GM21786 (cell line): ENCODE measurements around the gene CEACAM1.
"Not testable (repeated sequence)": the region's sequence is repeated elsewhere in the genome, so short reads cannot be mapped to it uniquely, and the experiment has no call there.

Source experiments
- ATAC-seq: cut with Tn5 transposase; IDR thresholded peaks from one replicate; pipeline ENCODE4 v1.9.1; 2021; ENCODE audit not compliant: unreplicated experiment

Gene CEACAM1

DNA sequence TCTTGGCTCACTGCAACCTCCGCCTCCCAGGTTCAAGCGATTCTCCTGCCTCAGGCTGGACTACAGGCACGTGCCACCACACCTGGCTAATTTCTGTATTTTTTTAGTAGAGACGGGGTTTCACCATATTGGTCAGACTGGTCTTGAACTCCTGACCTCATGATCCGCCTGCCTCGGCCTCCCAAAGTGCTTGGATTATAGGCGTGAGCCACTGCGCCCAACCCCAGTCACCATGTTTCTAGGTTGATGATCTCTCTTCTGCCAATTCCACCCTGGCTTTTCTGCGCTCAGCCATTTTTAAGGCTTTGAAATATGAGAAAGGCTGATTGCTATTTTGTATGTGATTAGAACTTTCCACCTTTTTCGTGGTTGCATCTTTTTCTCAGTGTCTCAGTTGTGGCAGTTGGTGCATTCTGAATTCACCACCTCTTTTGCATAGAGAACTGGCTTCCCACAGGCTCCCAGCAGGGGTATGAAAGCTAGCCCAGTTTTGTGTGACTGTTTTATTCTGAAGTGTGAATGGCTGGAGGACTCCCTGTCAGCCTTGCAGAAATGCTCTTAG is 15.5 kb downstream of the CEACAM1 start:
- ATAC-seq = peak; percentile 54

DNA sequence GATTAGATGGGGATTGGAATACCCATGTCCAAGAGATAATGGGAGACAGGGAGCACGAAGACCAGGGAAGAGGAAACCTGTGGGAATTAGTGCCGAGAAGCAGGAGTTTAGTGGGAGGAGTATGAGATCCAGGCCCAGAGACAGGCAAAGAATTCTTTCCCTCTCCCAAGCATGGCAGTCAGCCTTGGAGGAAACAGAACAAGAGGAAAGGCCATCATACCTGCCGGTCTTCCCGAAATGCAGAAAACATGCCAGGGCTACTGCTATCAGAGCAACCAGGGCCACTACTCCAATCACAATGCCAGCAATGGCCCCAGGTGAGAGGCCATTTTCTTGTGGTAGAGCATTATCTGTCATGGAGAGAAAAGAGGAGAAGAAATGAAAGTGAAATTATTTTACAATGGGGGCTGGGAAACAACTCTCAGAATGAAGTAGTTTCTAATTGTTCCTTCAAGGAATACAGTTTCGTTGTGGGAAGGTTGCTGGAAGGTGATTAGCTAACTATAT is 16.1 kb downstream of the CEACAM1 start:
- ATAC-seq = no peak

DNA sequence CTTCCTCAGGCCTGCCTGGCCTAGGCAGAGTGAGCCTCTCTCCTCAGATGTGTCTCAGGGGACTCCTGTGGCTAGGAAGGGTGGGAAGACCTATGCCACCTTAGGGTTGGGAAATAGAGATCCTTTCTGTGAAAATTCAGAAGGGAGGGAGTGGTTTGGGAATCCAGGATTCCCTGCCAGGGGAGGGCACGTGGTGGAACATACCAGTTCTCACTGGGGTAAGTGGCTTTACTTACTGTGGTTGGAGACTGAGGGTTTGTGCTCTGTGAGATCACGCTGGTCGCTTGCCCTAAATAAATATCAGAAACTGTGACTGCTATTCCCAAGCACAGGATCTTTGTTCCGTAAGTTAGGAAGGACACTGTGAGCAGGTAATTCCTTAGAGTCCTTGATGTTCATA is 16.9 kb downstream of the CEACAM1 start:
- ATAC-seq = no peak

DNA sequence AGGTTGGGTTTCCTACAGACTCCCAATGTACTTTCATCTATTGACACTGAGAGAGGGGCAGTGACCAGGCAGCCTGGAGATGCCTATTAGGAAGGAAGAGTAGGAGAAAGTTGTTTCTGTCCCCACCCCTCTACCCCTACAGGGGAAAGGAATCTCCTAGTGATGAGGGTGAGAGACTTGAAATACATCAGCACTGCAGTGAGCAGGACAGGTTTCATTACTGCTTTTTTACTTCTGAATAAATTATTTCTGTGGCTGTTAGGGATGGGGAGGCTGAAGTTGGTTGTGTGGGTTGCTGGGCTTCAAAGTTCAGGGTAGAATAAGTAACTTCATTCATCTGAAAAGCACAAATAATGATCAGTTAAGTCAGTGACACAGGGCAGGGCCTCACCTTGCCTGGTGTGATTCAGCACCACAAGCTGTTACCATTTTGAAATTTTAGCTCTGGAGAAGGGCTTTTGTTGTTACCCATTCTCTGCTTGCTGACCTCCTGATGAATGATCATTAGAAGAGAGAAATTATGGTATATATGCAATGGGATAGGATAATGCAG is 19.3 kb downstream of the CEACAM1 start:
- no peak for ATAC-seq

DNA sequence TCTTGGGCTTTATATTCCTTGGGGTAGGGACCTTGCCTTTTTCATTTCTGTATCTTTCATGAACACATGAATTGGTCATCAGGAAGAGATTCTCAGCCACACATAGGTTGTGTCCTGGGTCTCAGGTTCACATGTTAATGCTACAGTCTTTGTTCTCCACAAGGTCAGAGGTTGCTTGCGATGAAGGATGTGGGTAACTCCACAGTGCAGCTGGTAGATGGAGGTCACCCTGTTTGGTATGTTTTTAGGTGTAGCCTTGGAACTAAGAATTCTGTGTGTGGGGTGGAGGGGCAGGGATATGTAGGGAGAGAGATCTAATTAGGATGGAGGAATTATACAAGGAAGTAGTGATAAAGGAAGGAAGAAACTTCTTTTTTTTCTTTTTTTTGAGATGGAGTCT is 23.2 kb downstream of the CEACAM1 start:
- no peak for ATAC-seq

DNA sequence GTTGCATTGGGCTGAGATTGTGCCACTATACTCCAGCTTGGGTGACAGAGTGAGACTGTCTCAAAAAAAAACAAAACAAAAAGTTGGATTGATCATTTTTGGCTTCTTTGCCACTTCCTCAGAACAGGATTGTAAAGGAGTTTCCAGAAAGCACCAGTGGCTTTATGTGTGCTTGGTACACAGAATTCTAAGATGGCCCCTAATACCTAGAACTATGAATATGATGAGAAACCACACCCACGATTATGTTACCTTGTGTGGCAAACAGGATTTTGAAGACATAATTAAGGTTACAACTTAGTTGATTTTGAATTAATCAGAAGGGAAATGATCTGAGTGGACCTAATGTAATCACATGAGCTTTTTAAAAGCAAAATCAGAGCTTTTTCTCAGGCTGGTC is 26.5 kb downstream of the CEACAM1 start:
- ATAC-seq = no peak

DNA sequence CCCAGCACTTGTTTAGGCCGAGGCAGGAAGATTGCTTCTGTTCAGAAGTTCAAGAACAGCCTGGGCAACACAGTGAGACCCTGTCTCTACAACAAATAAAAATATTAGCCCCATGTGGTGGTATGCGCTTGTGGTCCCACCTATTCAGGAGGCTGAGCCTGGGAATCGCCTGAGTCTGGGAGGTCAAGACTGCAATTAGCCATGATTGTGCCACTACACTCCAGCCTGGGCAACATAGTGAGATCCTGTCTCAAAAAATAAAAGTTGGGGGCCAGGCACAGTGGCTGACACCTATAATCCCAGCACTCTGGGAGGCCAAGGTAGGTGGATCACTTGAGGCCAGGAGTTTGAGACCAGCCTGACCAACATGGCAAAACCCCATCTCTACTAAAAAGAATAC is 27.0 kb downstream of the CEACAM1 start:
- ATAC-seq = not testable (repeated sequence)

DNA sequence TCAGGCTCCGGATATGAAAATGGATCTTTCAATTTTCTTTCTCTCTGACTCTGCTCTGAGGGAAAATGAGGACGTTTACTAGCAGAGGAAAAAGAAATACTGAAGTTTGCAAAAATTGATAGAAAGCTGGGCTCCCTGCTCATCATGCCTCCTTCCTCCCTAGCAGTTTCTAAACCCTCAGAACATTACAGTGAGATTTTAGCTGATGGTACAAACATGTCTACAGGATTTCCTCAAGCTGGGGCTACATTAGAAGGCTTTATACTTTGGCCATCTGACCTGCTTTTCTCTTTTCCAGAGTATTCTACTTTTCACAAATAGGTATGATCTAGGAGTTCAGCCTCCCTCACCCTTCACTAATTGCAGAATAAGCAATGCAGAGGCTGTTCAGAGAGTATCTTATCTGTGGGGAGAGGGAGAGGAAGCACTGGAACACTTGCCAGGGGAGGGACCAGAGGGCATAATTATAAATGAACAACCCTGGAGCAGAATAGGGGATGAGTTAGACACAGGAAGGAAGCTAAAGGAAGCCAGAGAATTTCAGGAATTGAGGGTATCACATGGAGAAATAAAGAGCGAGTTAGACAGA is 30.0 kb downstream of the CEACAM1 start:
- no peak for ATAC-seq

DNA sequence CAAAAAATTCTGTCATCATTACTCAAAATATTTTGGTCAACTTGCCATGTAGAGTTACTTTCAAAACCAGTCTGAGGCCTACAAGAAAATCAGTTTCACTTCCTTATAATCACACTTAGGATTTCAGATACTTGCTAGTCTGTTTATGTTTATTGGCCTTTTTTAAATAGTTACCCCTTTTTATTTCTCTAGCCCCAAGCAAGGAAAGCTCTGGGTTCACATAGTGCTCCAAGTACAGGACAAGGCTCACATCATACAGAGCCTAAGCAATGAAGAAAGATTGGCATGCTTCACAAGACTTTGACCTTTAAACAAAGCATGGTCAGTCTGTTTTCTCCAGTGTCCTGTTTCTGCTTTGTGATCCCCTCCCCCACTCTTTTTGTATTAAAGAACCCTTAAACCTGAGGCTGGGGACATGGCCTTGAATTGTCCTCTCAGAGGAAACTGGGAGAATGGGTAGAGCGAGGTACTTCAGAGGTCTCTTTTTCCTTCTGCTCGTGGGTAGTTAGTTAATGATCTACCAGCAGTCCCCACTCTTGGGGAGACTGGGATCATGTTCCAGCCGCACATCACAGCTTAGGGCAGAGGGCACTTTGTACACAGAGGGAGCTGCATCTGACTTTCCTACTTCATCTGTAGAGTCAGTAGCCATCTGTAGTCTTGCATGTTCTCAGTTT is 30.7 kb downstream of the CEACAM1 start:
- peak; percentile 69 for ATAC-seq

DNA sequence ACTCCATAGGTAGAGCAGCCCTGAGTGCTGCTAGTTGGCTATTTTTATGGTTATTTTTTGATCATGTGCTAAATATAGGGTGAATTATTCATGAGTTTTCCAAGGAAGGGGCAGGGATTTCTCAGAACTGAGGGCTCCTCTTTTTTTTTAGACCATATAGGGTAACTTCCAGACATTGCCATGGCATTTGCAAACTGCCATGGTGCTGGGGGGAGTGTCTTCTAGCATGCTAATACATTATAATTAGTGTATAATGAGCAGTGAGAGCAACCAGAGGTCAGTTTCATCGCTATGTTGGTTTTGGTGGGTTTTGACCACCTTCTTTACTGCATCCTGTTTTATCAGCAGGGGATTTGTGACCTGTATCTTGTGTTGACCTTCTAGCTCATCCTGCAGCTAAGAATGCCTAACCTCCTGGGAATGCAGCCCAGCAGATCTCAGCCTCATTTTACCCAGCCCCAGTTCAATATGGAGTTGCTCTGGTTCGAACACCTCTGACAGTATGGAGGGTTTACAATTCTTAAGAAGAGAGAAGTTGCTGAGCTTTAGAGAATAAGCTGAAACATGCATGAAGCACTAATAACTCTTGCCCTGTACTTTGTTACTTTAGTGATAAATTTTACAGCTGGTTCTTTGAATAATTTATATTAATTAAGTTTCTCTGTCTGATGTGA is 31.7 kb downstream of the CEACAM1 start:
- no peak for ATAC-seq

DNA sequence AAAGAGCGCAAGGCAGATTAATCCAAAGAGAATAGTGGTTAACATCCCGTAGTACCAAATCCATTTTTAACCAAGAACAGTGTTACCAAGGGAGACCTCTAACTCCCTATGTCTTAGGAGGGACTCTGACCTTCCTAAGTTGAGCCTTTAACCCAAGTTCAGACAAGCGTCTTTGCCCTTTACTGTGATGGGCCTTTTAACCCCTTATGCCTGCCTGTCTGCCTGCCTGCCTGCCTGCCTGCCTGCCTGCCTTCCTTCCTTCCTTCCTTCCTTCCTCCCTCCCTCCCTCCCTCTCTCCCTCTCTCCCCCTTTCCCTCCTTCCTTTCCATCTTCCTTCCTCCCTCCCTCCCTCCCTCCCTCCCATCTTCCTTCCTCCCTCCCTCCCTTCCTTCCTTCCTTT is 32.6 kb downstream of the CEACAM1 start:
- ATAC-seq = no peak

DNA sequence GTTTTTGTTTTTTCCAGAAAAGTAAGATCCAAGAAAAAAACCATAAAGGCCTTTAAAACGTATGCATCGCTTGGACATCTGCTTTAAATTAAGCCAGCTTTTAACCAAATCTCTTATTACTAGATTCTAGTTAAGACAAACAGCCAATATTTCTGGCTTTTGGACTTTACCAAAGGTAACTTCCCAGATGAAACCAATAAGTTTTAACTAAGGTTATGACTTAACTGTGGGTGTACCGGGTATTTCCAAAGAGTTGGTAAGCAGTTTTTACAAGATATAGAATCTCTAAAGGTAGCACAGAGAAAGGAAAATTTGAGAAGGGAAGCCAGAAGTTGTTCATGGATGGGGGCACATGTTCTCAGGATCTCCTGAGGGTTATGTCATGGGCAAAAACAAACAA is 34.0 kb downstream of the CEACAM1 start:
- ATAC-seq = no peak

DNA sequence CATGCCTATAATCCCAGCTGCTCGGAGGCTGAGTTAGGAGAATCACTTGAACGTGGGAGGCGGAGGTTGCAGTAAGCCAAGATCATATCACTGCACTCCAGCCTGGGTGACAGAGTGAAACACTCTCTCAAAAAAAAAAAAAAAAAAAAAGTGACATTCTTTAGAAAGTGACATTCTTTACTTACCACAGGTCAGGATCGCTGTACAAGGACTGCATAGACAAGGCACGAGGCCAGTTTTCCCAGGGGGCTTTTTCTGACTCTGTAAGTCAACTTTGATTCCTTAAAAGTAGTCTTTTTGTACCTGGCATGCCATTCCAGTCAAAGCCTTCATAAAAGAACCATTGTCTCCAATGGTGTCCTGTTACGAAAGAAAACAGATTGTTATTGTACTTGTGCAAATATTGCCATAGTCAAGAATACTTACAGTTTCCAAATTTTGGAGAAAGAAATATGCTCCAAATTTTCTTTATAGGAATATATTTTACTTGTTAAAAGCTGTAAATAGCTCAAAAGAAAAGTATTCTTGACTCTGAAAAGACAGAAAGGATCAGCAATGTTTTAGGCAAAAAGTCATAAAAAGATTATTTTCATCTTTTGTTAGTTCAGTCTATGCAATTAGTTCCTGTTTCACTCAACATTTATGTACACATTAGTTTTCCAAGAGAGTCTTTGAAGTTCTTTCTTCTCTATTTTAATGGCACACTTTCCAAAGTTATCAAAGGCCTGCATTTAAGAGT is 39.3 kb downstream of the CEACAM1 start:
- ATAC-seq = no peak

DNA sequence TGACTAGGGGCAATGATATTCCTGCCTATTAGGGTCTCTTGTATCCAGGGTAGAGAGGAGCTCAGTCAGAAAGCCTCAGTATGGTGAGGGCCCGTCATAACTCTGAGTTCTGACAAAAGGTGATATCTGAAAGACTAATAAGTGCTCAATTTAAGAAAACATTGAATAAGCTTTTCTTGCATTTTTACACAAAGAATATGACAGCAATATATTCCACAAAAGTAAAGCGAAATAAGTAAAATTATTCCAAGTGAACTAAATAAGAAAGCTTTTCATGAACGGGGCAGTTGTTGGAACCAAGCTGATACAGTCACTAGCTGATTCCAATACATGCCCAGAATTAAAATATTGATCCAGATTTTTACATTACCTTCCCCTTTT is 40.5 kb downstream of the CEACAM1 start:
- ATAC-seq = no peak

DNA sequence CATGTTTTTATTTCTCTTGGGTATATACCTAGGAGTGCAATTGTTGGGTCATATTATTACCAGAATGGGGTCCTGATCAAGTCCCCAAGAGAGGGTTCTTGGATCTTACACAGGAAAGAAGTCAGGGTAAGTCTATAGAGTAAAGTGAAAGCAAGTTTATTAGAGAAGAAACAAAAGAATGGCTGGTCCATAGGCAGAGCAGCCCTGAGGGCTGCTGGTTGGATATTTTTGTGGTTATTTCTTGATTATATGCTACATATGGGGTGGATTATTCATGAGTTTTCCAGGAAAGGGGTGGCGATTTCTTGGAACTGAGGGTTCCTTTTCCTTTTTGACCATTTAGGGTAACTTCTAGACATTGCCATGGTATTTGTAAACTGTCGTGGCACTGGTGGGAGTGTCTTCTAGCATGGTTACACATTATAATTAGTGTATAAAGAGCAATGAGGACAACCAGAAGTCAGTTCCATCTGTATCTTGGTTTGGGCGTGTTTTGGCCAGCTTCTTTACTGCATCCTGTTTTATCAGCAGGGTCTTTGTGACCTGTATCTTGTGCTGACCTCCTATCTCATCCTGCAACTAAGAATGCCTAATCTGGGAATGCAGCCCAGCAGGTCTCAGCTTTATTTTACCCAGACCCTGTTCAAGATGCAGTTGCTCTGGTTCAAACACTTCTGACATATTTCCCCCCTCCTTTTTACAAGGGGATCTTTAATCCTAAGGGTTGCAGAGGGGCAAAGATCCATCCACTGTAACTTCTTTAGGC is 41.1 kb downstream of the CEACAM1 start:
- no peak for ATAC-seq

DNA sequence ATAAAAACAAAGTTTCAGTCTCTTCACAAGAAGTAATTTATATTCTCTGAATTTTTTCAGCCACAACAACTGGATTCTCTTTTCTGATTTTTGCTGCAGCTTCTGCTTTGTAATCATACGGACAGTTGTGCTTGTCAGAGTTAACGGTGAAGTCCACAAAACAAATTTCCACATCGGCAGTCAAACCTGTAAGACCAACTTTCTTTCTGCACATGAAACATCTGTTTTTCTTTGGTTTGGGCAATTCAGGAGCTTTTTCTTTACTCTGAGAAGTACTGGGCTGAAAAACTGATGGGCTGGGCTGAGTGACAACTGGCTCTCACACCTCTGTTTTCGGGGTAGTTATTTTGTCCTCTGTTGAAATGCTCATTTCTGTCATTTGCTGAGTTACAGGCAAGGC is 43.2 kb downstream of the CEACAM1 start:
- not testable (repeated sequence) for ATAC-seq

DNA sequence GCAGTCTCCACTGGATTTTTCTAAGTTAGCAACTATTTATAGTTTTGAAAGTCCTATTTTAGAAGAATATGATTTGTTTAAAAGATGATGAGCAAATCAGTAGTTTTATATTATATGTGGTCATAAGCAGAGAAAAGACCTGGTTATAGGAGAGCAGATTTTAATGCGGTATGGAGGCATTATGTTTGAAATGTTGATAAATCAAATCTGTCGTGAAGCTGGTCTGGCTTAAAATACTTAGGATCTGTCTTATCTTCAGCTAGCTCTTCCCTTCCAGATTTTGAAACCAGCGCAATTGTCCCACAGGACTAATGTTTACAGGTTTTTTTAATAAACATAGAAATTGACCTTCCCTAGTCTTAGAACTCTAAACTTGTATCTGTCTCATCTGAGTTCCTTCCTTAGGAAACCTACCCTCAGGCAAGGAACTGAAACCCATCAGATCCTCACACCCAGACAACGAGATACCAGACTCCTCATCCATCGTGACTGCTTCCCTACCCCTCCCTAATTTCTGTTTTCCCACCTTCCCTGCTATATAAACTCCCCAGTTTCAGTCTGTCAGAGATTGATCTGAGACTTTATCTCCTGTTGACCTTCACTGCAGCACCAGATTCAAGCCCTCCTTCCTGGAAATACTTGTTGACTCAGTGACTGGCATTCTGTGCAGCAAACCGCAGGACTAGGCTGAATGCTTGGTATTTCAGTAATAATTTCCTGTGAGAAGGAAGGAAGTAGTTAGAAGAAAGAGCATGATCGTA is 47.8 kb downstream of the CEACAM1 start:
- ATAC-seq = no peak

DNA sequence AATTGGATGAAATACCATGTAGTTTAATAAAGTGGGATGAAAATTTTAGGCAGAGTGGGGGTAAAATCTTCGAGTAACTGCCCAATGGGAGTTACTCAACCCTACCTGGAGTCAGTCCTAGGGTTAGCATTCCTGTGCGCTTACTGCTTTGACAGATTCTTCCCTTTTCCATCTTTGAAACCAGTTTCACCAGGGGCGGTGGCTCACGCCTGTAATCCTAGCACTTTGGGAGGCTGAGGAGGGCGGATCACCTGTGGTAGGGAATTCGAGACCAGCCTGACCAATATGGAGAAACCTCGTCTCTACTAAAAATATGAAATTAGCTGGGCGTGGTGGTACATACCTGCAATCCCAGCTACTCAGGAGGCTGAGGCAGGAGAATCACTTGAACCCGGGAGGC is 48.5 kb downstream of the CEACAM1 start:
- no peak for ATAC-seq

DNA sequence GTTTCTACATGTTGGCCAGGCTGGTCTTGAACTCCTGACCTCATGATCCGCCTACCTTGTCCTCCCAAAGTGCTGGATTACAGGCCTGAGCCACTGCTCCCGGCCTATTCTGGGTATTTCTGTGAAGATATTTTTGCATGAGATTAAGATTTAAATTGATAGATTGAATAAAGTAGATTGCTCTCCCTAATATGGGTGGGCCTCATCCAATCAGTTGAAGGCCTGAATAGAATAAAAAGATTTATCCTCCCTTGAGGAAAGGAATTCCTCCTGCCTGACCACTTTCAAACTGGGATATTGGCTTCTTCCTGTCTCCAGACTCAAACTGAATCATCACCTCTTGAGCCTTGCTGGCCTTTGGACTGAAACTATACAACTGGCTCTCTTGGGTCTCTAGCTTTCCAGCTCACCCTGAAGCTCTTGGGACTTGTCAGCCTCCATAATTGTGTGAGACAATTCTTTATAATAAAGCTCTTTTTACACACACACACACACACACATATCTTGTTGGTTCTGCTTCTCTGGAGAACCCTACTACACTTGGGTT is 49.4 kb downstream of the CEACAM1 start:
- no peak for ATAC-seq
